BLaER1 treated with 17β-estradiol and CSF1 and Interleukin-3, amounts not matched to agents 10 nM and 100 nM (cell line): ENCODE data around the gene SDHB.
A peak's percentile ranks its signal among the peaks of the same experiment; 100 is the strongest.

ENCODE experiments used
- H3K27ac ChIP-seq, 11 experiments: shearing (Covaris generic); formaldehyde crosslinking; 2 replicates each; pipeline ENCODE4 v1.8.1; 2022
- H3K27me3 ChIP-seq, 11 experiments: shearing (Covaris generic); formaldehyde crosslinking; 2 replicates each; pipeline ENCODE4 v1.8.1; 2022
- H3K36me3 ChIP-seq, 11 experiments: shearing (Covaris generic); formaldehyde crosslinking; 2 replicates each; pipeline ENCODE4 v1.8.1; 2022
- H3K4me1 ChIP-seq, 10 experiments: shearing (Covaris generic); formaldehyde crosslinking; 2 replicates each; pipeline ENCODE4 v1.8.1; 2022
- H3K4me2 ChIP-seq, 11 experiments: shearing (Covaris generic); formaldehyde crosslinking; 2 replicates each; pipeline ENCODE4 v1.8.1; 2022
- H3K4me3 ChIP-seq, 10 experiments: shearing (Covaris generic); formaldehyde crosslinking; 2 replicates each; pipeline ENCODE4 v1.8.1; 2022
- H3K9ac ChIP-seq, 11 experiments: shearing (Covaris generic); formaldehyde crosslinking; 2 replicates each; pipeline ENCODE4 v1.8.1; 2022
- H3K9me3 ChIP-seq, 11 experiments: shearing (Covaris generic); formaldehyde crosslinking; replicated peaks in 1 of 11; 2 replicates each; pipeline ENCODE4 v1.8.1; 2022
- H4K20me1 ChIP-seq, 11 experiments: shearing (Covaris generic); formaldehyde crosslinking; 2 replicates each; pipeline ENCODE4 v1.8.1; 2022
- Cebpa-rat ChIP-seq, 11 experiments: shearing (Covaris generic); IDR thresholded peaks; 2 replicates each; pipeline ENCODE4 v1.8.1; 2022

The SDHB gene

GRCh38 chr1:17053685-17054410, at the start of gene SDHB:
Gene SDHB, minus strand, starts transcription at chr1:17054032. Its CDS starts 13 bp downstream, at chr1:17054019.
- H3K36me3 ChIP-seq: peaks cover 26 to 37% (median 30%) of the 10 kb centered on the region in 11 experiments
- TF ChIP-seq Cebpa-rat (IDR thresholded peaks at IDR 0.05): no peak
- H3K27me3 ChIP-seq: no peaks in the 10 kb centered on the region
- H3K4me3 ChIP-seq: peak within 1 kb of the TSS; percentile 79 to 95 (median 86)
- H3K4me1 ChIP-seq: peaks cover 12 to 26% (median 15%) of the 10 kb centered on the region in 10 experiments
- peak within 1 kb of the TSS; percentile 59 to 88 (median 82) for H3K27ac ChIP-seq
- peaks cover 0 to 44% (median 35%) of the 10 kb centered on the region in 11 experiments; a peak in 17 of 22 replicates for H4K20me1 ChIP-seq
- H3K9me3 ChIP-seq: no peaks in the 10 kb centered on the region
- peak within 1 kb of the TSS; percentile 79 to 100 (median 93) for H3K4me2 ChIP-seq
- H3K9ac ChIP-seq: peak within 1 kb of the TSS; percentile 75 to 89 (median 85)

GRCh38 chr1:17102232-17102631, 48.4 kb upstream of the SDHB start:
- peaks cover 27 to 44% (median 41%) of the 10 kb centered on the region in 10 experiments for H3K4me1 ChIP-seq
- H3K4me2 ChIP-seq: no peak overlapping the region
- no peak for TF ChIP-seq Cebpa-rat (IDR thresholded peaks at IDR 0.05)
- no peaks in the 10 kb centered on the region for H3K36me3 ChIP-seq
- no peak overlapping the region for H3K27ac ChIP-seq
- no peak overlapping the region for H3K4me3 ChIP-seq
- no peaks in the 10 kb centered on the region; a peak in 1 of 22 replicates for H4K20me1 ChIP-seq
- H3K27me3 ChIP-seq: no peaks in the 10 kb centered on the region
- no peak overlapping the region for H3K9ac ChIP-seq
- no peaks in the 10 kb centered on the region for H3K9me3 ChIP-seq

DNA sequence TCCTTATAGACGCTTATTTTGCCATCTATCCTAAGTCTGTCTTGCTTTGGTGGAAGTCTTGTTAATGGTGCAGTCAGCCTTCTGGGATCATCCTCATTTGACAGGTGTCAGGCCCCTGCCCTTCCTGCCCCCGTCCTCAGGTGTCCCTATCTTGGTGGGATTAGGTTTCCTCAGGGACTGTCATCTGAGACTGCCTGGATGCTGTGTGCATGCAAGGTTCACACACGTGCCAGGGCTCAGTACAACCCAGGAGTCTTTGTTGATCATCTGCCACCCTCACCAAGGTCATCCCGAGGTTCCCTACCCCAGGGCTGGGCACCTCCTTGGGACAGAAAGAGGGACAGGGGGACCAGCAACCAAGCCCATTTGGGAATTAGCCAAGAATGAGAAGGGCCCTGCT, 47.4 kb upstream of the SDHB start:
- H3K9me3 ChIP-seq: no peaks in the 10 kb centered on the region
- H3K4me3 ChIP-seq: no peak overlapping the region
- H3K4me2 ChIP-seq: peak overlapping the region in 7 of 11 experiments; percentile 64 to 85 (median 74); a peak in 8 of 22 replicates
- no peaks in the 10 kb centered on the region; a peak in 1 of 22 replicates for H4K20me1 ChIP-seq
- H3K4me1 ChIP-seq: peaks cover 27 to 50% (median 47%) of the 10 kb centered on the region in 10 experiments
- H3K27ac ChIP-seq: peak overlapping the region in 1 of 11 experiments; percentile 52; a peak in 1 of 22 replicates
- H3K36me3 ChIP-seq: no peaks in the 10 kb centered on the region
- H3K9ac ChIP-seq: no peak overlapping the region
- TF ChIP-seq Cebpa-rat (IDR thresholded peaks at IDR 0.05): no peak
- no peaks in the 10 kb centered on the region for H3K27me3 ChIP-seq

GRCh38 chr1:17099616-17100340, 45.9 kb upstream of the SDHB start:
- Histone ChIP-seq H4K20me1 (no peaks in the 10 kb centered on the region; a peak in 1 of 22 replicates), H3K27ac (peak overlapping the region in 8 of 11 experiments; percentile 33 to 69 (median 52); a peak in 16 of 22 replicates), H3K36me3 (no peaks in the 10 kb centered on the region), H3K9ac (peak overlapping the region in 6 of 11 experiments; percentile 1 to 48 (median 30); a peak in 8 of 22 replicates), H3K4me2 (peak overlapping the region; percentile 4 to 85 (median 70)), H3K4me1 (peaks cover 27 to 61% (median 55%) of the 10 kb centered on the region in 10 experiments), H3K4me3 (no peak overlapping the region), H3K9me3 (no peaks in the 10 kb centered on the region), H3K27me3 (no peaks in the 10 kb centered on the region)
- TF ChIP-seq Cebpa-rat (IDR thresholded peaks at IDR 0.05): no peak

DNA sequence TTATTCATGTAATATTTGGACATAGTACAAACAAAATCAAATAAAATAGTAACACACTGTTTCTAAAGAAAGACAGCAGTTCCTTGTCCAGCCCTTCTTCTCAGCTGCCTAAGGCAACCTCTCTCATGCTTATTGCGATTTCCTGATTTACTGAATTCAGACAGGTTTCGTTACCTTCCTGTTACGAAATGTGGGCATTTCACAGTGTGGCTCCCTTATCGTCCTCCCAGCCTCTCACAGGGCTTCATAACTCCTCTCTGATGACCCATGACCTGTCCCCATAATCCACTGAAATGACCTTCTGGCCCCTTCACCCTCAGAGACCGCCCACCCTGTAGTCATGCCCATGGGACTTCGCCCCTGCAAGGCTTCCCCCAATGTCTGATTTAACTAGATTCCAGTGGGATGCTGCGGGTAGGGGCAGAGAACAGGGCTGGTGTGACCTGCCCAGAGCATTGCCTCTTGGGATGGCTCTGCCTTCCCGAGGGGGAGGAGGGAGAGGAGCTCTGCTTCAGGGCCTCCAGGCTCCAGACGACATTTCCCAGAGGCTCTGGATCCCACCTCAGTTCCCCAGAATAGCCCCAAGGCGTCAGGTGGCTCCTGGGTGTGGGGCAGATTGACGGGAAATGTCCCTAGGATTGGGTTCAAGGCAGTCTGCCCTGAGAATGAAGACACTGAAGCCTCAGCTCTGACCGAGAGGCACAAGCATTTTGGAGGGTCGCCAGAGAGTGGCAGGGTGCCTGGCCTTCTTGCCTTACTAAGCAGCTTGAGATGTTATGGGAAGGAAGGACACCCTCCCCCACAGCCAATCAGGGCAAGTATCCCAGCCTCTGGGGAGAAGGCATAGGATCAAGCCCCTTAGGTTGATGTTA, 44.9 kb upstream of the SDHB start:
- no peaks in the 10 kb centered on the region for H3K27me3 ChIP-seq

DNA sequence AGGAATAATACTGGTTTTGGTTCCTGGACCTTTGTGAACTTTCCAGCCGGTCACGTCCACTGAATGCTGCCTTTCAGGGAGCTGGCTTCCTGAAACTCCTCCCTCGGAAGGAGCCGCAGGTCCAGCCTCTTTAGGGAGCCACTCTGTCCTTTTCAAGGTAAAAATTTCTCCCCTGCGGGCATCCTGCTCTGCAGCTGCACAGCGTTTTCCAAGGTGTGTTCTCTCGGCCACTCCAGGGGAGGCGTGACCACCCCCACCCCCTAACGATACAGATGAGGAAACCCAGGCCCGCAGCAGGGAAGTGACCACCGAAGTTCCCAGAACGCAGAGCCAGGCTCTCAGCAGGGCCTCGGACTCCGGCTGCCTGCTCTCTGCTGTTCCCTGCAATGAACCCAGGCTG, 44.0 kb upstream of the SDHB start:
- Histone ChIP-seq H3K36me3 (peaks cover 0 to 5% (median 0%) of the 10 kb centered on the region in 11 experiments; a peak in 1 of 22 replicates), H3K27ac (peak overlapping the region in 8 of 11 experiments; percentile 33 to 69 (median 51); a peak in 10 of 22 replicates), H3K4me3 (no peak overlapping the region)

More for the DNA sequence above, 44.9 kb upstream of the SDHB start:
- Histone ChIP-seq H3K4me3 (no peak overlapping the region), H3K4me1 (peaks cover 27 to 67% (median 61%) of the 10 kb centered on the region in 10 experiments), H3K9me3 (peaks cover under 1 to 5% (median 3%) of the 10 kb centered on the region in 11 experiments; a peak in 21 of 22 replicates), H3K4me2 (peak overlapping the region; percentile 58 to 85 (median 70)), H4K20me1 (no peaks in the 10 kb centered on the region; a peak in 1 of 22 replicates), H3K9ac (peak overlapping the region in 5 of 11 experiments; percentile 27 to 48 (median 37); a peak in 7 of 22 replicates), H3K27ac (peak overlapping the region in 8 of 11 experiments; percentile 33 to 69 (median 51); a peak in 12 of 22 replicates), H3K36me3 (peaks cover 0 to 1% (median 0%) of the 10 kb centered on the region in 11 experiments; a peak in 1 of 22 replicates)
- peak in 4 of 11 experiments; percentile 8 to 74 (median 24); a peak in 2 of 22 replicates for TF ChIP-seq Cebpa-rat (IDR thresholded peaks at IDR 0.05)

GRCh38 chr1:17097147-17097546, 43.3 kb upstream of the SDHB start:
- Histone ChIP-seq H3K4me3 (no peak overlapping the region), H3K9me3 (peaks cover 16 to 21% (median 18%) of the 10 kb centered on the region in 11 experiments), H4K20me1 (no peaks in the 10 kb centered on the region; a peak in 1 of 22 replicates), H3K36me3 (peaks cover 0 to 5% (median 0%) of the 10 kb centered on the region in 11 experiments; a peak in 3 of 22 replicates), H3K9ac (no peak overlapping the region; a peak in 1 of 22 replicates), H3K4me2 (peak overlapping the region in 8 of 11 experiments; percentile 7 to 85 (median 64); a peak in 8 of 22 replicates), H3K4me1 (peaks cover 27 to 67% (median 61%) of the 10 kb centered on the region in 10 experiments), H3K27me3 (no peaks in the 10 kb centered on the region), H3K27ac (peak overlapping the region in 2 of 11 experiments; percentile 31 to 52; a peak in 3 of 22 replicates)
- TF ChIP-seq Cebpa-rat (IDR thresholded peaks at IDR 0.05): no peak

More for the DNA sequence above, 44.0 kb upstream of the SDHB start:
- Histone ChIP-seq H3K4me1 (peaks cover 27 to 67% (median 61%) of the 10 kb centered on the region in 10 experiments), H4K20me1 (no peaks in the 10 kb centered on the region; a peak in 1 of 22 replicates), H3K9me3 (peaks cover 9 to 14% (median 12%) of the 10 kb centered on the region in 11 experiments), H3K4me2 (peak overlapping the region in 10 of 11 experiments; percentile 58 to 85 (median 71); a peak in 14 of 22 replicates), H3K9ac (peak overlapping the region in 4 of 11 experiments; percentile 21 to 37 (median 32); a peak in 5 of 22 replicates), H3K27me3 (no peaks in the 10 kb centered on the region)
- TF ChIP-seq Cebpa-rat (IDR thresholded peaks at IDR 0.05): no peak
